ENCODE results near the gene ATP5PD.
"Not testable (repeated sequence)": the region's sequence is repeated elsewhere in the genome, so short reads cannot be mapped to it uniquely, and the experiment has no call there.

The ATP5PD gene

GRCh38 chr17:75084039-75084660 lies 37.4 kb upstream of the ATP5PD start:
- H3K4me3 Mint-ChIP-seq: no peak overlapping the region
- no peaks in the 10 kb centered on the region for H3K9me3 Mint-ChIP-seq
- peaks cover 2% of the 10 kb centered on the region for H3K36me3 Mint-ChIP-seq (ENCODE audit: insufficient read depth)
- peak overlapping the region in 1 of 2 donors; percentile 28 for H3K27ac Mint-ChIP-seq
- peaks cover 0 to 16% of the 10 kb centered on the region in 2 donors for H3K27me3 Mint-ChIP-seq
- DNase-seq: no peak
- ATAC-seq (replicated peaks): no peak
- peaks cover 0 to 11% of the 10 kb centered on the region in 2 donors for H3K4me1 Mint-ChIP-seq (ENCODE audit: low read depth in 2 of 2)

- Mint-ChIP-seq H3K4me1 (ENCODE audit: low read depth in 2 of 2) (peaks cover under 1 to 13% of the 10 kb centered on the region in 2 donors), H3K4me3 (no peak overlapping the region), H3K9me3 (no peaks in the 10 kb centered on the region), H3K27me3 (peaks cover 0 to 16% of the 10 kb centered on the region in 2 donors), H3K36me3 (ENCODE audit: insufficient read depth) (peaks cover 2% of the 10 kb centered on the region), H3K27ac (no peak overlapping the region)
- no peak for DNase-seq
- ATAC-seq (replicated peaks): no peak
These were observed 35.9 kb upstream of the ATP5PD start for GRCh38 chr17:75082683-75083082.

GRCh38 chr17:75081611-75082540 lies 35.1 kb upstream of the ATP5PD start:
- Mint-ChIP-seq H3K27ac (no peak overlapping the region), H3K36me3 (ENCODE audit: insufficient read depth) (peaks cover 2% of the 10 kb centered on the region), H3K9me3 (no peaks in the 10 kb centered on the region), H3K27me3 (peaks cover 0 to 16% of the 10 kb centered on the region in 2 donors), H3K4me3 (no peak overlapping the region), H3K4me1 (ENCODE audit: low read depth in 2 of 2) (peaks cover 5 to 12% of the 10 kb centered on the region in 2 donors)
- ATAC-seq (replicated peaks): no peak
- no peak for DNase-seq

GRCh38 chr17:75079023-75079373 lies 32.2 kb upstream of the ATP5PD start:
- Mint-ChIP-seq H3K36me3 (ENCODE audit: insufficient read depth) (peaks cover 2% of the 10 kb centered on the region), H3K4me3 (no peak overlapping the region), H3K27ac (peak overlapping the region in 1 of 2 donors; percentile 29), H3K9me3 (no peaks in the 10 kb centered on the region), H3K27me3 (peaks cover 0 to 16% of the 10 kb centered on the region in 2 donors), H3K4me1 (ENCODE audit: low read depth in 2 of 2) (peaks cover 5 to 6% of the 10 kb centered on the region in 2 donors)
- no peak for ATAC-seq (replicated peaks)
- DNase-seq: no peak

GRCh38 chr17:75078284-75079022 lies 31.7 kb upstream of the ATP5PD start:
- peaks cover 5 to 6% of the 10 kb centered on the region in 2 donors for H3K4me1 Mint-ChIP-seq (ENCODE audit: low read depth in 2 of 2)
- H3K4me3 Mint-ChIP-seq: peak overlapping the region in 1 of 2 donors; percentile 81
- peaks cover 0 to 16% of the 10 kb centered on the region in 2 donors for H3K27me3 Mint-ChIP-seq
- peak overlapping the region in 1 of 2 donors; percentile 29 for H3K27ac Mint-ChIP-seq
- H3K9me3 Mint-ChIP-seq: no peaks in the 10 kb centered on the region
- no peak for ATAC-seq (replicated peaks)
- DNase-seq: no peak
- peaks cover 2% of the 10 kb centered on the region for H3K36me3 Mint-ChIP-seq (ENCODE audit: insufficient read depth)

- ATAC-seq (replicated peaks): peak; percentile 90
These were observed 30.9 kb upstream of the ATP5PD start for GRCh38 chr17:75077496-75078283.

GRCh38 chr17:75077072-75077495 lies 30.3 kb upstream of the ATP5PD start:
- H3K4me3 Mint-ChIP-seq: peak overlapping the region; percentile 74 to 81
- H3K4me1 Mint-ChIP-seq (ENCODE audit: low read depth in 2 of 2): peaks cover 5 to 6% of the 10 kb centered on the region in 2 donors
- H3K27me3 Mint-ChIP-seq: peaks cover 0 to 6% of the 10 kb centered on the region in 2 donors
- H3K27ac Mint-ChIP-seq: peak overlapping the region; percentile 49 to 54
- no peaks in the 10 kb centered on the region for H3K9me3 Mint-ChIP-seq
- peaks cover 2% of the 10 kb centered on the region for H3K36me3 Mint-ChIP-seq (ENCODE audit: insufficient read depth)
- no peak for DNase-seq
- no peak for ATAC-seq (replicated peaks)

More at GRCh38 chr17:75077496-75078283, 30.9 kb upstream of the ATP5PD start:
- no peaks in the 10 kb centered on the region for H3K9me3 Mint-ChIP-seq
- H3K27me3 Mint-ChIP-seq: peaks cover 0 to 12% of the 10 kb centered on the region in 2 donors
- peak overlapping the region; percentile 74 to 81 for H3K4me3 Mint-ChIP-seq
- peaks cover 5 to 6% of the 10 kb centered on the region in 2 donors for H3K4me1 Mint-ChIP-seq (ENCODE audit: low read depth in 2 of 2)
- peak overlapping the region; percentile 49 to 54 for H3K27ac Mint-ChIP-seq
- peak; percentile 17 to 41 (median 31) for DNase-seq
- H3K36me3 Mint-ChIP-seq (ENCODE audit: insufficient read depth): peaks cover 2% of the 10 kb centered on the region

- peaks cover under 1% of the 10 kb centered on the region for H3K36me3 Mint-ChIP-seq (ENCODE audit: insufficient read depth)
- H3K4me1 Mint-ChIP-seq (ENCODE audit: low read depth in 2 of 2): peaks cover 5 to 6% of the 10 kb centered on the region in 2 donors
- no peak for ATAC-seq (replicated peaks)
- H3K4me3 Mint-ChIP-seq: no peak overlapping the region
- H3K9me3 Mint-ChIP-seq: no peaks in the 10 kb centered on the region
- no peaks in the 10 kb centered on the region for H3K27me3 Mint-ChIP-seq
- peak overlapping the region in 1 of 2 donors; percentile 20 for H3K27ac Mint-ChIP-seq
- no peak for DNase-seq
These were observed 29.0 kb upstream of the ATP5PD start for GRCh38 chr17:75075597-75076336.

- Mint-ChIP-seq H3K4me3 (no peak overlapping the region), H3K27ac (no peak overlapping the region), H3K36me3 (ENCODE audit: insufficient read depth) (no peaks in the 10 kb centered on the region), H3K9me3 (no peaks in the 10 kb centered on the region), H3K27me3 (no peaks in the 10 kb centered on the region), H3K4me1 (ENCODE audit: low read depth in 2 of 2) (peaks cover 5 to 6% of the 10 kb centered on the region in 2 donors)
- ATAC-seq (replicated peaks) (no peak), DNase-seq (no peak)
These were observed 27.8 kb upstream of the ATP5PD start for GRCh38 chr17:75074532-75074931.

GRCh38 chr17:75073618-75074047 lies 26.9 kb upstream of the ATP5PD start:
- no peaks in the 10 kb centered on the region for H3K27me3 Mint-ChIP-seq
- H3K4me1 Mint-ChIP-seq (ENCODE audit: low read depth in 2 of 2): peaks cover 5 to 6% of the 10 kb centered on the region in 2 donors
- no peaks in the 10 kb centered on the region for H3K36me3 Mint-ChIP-seq (ENCODE audit: insufficient read depth)
- no peak overlapping the region for H3K4me3 Mint-ChIP-seq
- H3K9me3 Mint-ChIP-seq: no peaks in the 10 kb centered on the region
- DNase-seq (no peak), ATAC-seq (replicated peaks) (no peak)
- peak overlapping the region in 1 of 2 donors; percentile 13 for H3K27ac Mint-ChIP-seq

GRCh38 chr17:75072909-75073308 lies 26.1 kb upstream of the ATP5PD start:
- not testable (repeated sequence) for H3K36me3 Mint-ChIP-seq (ENCODE audit: insufficient read depth); H3K9me3 Mint-ChIP-seq; H3K4me3 Mint-ChIP-seq; H3K27ac Mint-ChIP-seq; DNase-seq; H3K4me1 Mint-ChIP-seq (ENCODE audit: low read depth in 2 of 2); H3K27me3 Mint-ChIP-seq; ATAC-seq (replicated peaks)
